ENCODE measurements around the gene FAM131C.
"Not testable (repeated sequence)": the region's sequence is repeated elsewhere in the genome, so short reads cannot be mapped to it uniquely, and the experiment has no call there.

The FAM131C gene

GRCh38 chr1:16032388-16033102 is 40.9 kb downstream of the FAM131C start:
- peak; percentile 21 for DNase-seq

DNA sequence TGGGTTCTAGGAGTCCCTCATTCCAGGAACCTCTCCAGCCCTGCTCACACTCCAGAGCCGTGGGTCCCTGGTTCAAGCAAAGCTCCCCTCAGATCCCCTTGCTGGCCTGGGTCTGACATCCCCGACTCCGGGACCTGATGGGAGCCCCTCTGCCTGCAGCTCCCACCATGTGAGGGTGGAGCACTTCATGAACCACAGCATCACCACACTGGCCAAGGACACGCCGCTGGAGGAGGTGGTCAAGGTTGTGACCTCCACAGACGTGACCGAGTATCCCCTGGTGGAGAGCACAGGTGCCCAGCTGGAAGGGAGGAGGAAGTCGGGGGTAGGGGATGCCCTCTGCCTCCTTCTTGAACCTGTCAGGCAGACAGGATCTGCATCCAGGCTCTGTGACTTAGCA is 41.9 kb downstream of the FAM131C start:
- DNase-seq, result no peak

- no peak for DNase-seq
These were observed 44.2 kb downstream of the FAM131C start for GRCh38 chr1:16029288-16029687.

DNA sequence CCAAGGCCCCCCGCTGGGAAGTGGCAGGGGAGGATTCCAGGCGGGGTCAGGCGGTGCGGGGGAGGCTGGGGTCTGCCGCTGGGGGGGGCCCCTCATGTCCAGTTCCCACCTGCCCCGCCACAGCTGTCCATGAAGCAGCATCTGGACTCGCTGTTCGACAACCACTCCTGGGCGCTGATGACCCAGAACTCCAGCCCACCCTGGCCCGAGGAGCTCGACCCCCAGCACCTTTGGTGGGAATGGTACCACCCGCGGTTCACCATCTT is 44.5 kb downstream of the FAM131C start:
- not testable (repeated sequence) for DNase-seq

DNA sequence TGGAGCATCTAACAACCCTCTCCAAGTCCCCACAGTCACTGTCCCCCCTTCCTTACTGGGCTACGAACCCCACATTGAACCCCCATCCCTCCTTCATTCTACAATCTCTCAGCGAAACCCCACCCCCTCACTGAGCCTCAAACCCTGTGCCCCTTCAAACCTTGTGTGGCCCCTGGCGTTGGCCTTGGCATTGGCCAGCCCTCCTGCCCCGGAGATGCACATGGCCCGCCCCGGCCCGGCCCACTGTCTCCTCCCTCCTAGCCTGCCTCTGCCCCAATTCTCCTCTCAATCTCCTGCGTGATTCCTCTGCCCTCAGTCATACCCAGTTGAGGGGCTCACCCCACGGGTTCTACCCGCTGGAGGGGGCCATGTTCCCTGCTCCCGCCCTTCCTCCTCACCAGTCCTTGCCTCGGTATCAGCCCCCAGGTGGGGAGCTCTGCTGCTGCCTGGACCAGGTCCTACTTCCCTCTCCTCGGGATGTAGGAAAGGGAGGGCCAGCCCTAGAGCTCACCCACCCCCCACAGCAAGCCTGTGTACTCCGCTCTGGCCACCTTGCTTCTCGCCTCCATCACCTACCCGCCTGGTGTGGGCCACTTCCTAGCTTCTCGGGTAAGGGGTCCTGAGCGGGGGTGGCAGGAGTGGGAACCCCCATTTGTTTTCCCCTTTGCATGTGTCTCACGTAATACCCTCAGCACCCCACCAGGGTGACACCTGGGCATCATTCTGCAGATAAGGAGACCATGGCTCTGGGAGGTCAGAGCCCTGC is 45.0 kb downstream of the FAM131C start:
- no peak for DNase-seq

GRCh38 chr1:16026723-16027484 is 46.5 kb downstream of the FAM131C start:
- peak; percentile 22 for DNase-seq

DNA sequence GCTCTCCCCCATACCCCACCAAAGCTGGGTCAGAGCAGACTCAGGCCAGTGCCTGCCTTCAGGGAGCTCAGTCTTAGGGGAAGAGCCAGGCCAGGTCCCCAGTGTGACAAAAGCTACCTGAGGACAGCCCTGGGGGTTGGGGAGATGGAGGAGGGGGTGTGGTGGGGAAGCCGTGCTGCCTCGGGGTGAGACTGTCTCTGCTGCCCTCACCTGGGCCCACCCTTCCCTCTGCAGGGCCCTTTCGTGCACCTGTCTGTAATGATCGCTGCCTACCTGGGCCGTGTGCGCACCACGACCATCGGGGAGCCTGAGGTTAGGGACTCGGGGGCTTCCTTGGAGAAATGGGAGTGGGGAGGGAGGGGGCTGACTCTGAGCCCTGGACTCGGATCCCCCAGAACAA is 47.1 kb downstream of the FAM131C start:
- DNase-seq, result not testable (repeated sequence)

DNA sequence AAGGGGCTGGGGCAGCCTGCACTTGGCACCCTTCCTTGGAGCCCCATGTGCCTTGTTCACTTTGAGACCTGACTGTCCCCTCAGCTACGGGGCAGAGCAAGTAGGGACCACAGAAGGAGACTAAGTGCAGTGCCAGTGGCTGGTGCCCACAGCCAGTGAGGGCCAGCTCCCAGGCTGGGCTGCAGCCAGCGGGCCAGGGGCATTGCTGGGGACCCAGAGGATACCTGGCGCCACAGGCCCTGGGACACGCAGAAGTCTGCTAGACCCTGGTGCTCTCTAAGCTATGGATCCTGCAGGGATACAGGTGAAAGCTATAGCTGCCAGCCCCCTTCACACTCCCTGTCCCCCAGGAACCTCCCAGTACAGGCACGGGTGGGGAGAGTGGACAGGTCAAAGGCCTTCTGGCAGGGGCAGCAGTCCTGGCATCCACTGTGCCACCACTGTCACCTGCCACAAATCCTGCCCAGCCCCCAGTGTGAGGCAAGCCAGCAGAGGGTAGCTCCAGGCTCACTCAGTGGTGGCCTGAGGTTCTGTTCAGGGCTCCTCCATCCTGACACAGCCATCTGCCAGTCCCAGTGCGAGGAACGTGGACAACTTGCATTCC is 50.3 kb downstream of the FAM131C start:
- DNase-seq, result no peak

GRCh38 chr1:16022393-16022792 is 51.1 kb downstream of the FAM131C start:
- no peak for DNase-seq

- no peak for DNase-seq
These were observed 51.8 kb downstream of the FAM131C start, which contains the start of gene CLCNKA for GRCh38 chr1:16021681-16022080. Gene CLCNKA (plus strand): TSS chr1:16022036. CDS start chr1:16022620, 584 bp downstream.

GRCh38 chr1:16020878-16021277 is 52.6 kb downstream of the FAM131C start:
- not testable (repeated sequence) for DNase-seq

GRCh38 chr1:16020325-16020724 is 53.1 kb downstream of the FAM131C start:
- no peak for DNase-seq

GRCh38 chr1:16019644-16020277 is 53.7 kb downstream of the FAM131C start:
- DNase-seq, result no peak

GRCh38 chr1:16018749-16019643 is 54.5 kb downstream of the FAM131C start:
- DNase-seq, result no peak

- DNase-seq, result no peak
These were observed 55.1 kb downstream of the FAM131C start for GRCh38 chr1:16018308-16018707.

DNA sequence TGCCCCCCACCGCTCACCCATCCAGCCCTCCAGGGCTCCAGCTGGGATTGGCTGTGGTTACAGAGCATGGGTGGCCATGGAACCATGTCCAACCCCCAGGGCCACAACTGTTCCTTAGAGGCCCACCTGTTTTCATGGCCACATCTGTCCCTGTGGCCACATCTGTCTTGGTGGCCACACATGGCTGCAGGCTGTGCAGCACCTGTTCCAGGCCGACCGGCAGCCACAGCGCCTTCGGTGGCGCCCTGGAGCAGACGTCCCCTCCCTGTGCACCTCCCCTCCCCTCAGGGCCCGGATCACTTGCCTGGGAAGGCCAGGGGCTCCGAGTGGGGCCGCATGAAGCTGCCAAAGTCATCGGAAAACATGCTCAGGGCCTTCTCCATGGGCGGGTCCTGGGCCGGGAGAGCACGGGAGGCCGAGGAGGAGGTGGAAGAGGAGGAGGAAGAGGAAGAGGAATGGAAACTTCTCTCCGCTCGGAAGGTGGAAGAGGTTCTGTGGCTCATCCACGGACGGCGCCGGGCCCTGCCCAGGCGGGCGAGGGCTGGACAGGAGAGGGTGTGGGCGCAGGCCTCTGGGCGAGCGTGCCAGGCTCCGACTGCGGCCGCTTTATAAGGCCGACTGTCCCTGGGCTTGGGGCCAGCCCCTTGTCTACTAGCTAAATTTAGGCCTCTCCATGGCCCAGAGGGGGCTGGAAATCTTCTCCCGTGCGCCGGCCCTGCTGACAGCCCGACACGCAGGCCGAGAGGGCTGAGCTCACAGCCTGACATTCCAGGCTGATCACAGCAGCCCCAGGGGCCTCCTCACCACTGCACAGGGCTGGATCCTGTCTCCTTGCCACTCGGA is 55.8 kb downstream of the FAM131C start, which contains the start of gene HSPB7:
Gene HSPB7 (minus strand): TSS at position 583 of the 843 bp plus-strand sequence. CDS start 80 bp downstream, at position 503.
- DNase-seq, result no peak

- no peak for DNase-seq
These were observed 56.4 kb downstream of the FAM131C start for GRCh38 chr1:16017076-16017460.

GRCh38 chr1:16015960-16016901 is 57.2 kb downstream of the FAM131C start:
- DNase-seq, result no peak

GRCh38 chr1:16015491-16015890 is 58.0 kb downstream of the FAM131C start:
- no peak for DNase-seq

Data from activated gamma-delta T cell treated with Interleukin-2 at 50 U/mL for 16 hours (primary cell).